Activated CD8-positive, alpha-beta T cell treated with anti-CD3 and anti-CD28 coated beads for 36 hours (primary cell): ENCODE measurements around the gene WASF3. TPM values are rescaled to one million over a fixed set of nuclear protein-coding genes. Genes with fewer than 3 reads are reported as not detected.

Source experiments
- ATAC-seq: fragments of 200-7000 bp; cut with Tn5 transposase; one replicate; pipeline ENCODE4 v1.10.0; 2021; ENCODE audit warnings: mild to moderate bottlenecking, moderate library complexity
- CTCF ChIA-PET: fragments of 350-600 bp; sonication (Branson Sonifier 250); formaldehyde crosslinking; loops from one replicate; lab custom pipeline; 2021; ENCODE audit warnings: antibody characterized with exemption; lab: Charles Lee
- POLR2A ChIA-PET: fragments of 350-600 bp; sonication (Branson Sonifier 250); formaldehyde crosslinking; loops from one replicate; lab custom pipeline; 2021; ENCODE audit warnings: antibody characterized with exemption; lab: Charles Lee
- DNase-seq: peaks from one replicate; pipeline ENCODE4 v3.0.0-alpha.2; 2020
- H3K27ac Mint-ChIP-seq: one replicate; pipeline ENCODE4 v1.8.0; 2021; ENCODE audit warnings: mild to moderate bottlenecking, mixed read lengths
- H3K27me3 Mint-ChIP-seq: one replicate; pipeline ENCODE4 v1.8.0; 2021; ENCODE audit warnings: mixed read lengths
- H3K36me3 Mint-ChIP-seq: one replicate; pipeline ENCODE4 v1.8.0; 2021; ENCODE audit warnings: low read depth, mixed read lengths
- H3K4me1 Mint-ChIP-seq: one replicate; pipeline ENCODE4 v1.8.0; 2021; ENCODE audit warnings: low read depth, mixed read lengths
- H3K4me3 Mint-ChIP-seq: one replicate; pipeline ENCODE4 v1.8.0; 2021; ENCODE audit warnings: mild to moderate bottlenecking, moderate library complexity, mixed read lengths
- H3K9me3 Mint-ChIP-seq: one replicate; pipeline ENCODE4 v1.8.0; 2021; ENCODE audit warnings: mixed read lengths
- CTCF ChIP-seq: fragments of 200-600 bp; IDR thresholded peaks from one replicate; pipeline ENCODE4 v1.8.0; 2022; ENCODE audit warnings: antibody characterized with exemption, mild to moderate bottlenecking
- intact Hi-C: fragments of 100-400 bp; cut with micrococcal nuclease; formaldehyde crosslinking; loops from one replicate; pipeline ENCODE4 v1.10.0; 2022
- total RNA-seq, 2 experiments: library from RNA; stranded (reverse); gene quantifications; one replicate each; pipeline ENCODE4 v1.2.3, GENCODE V29; 2021

Gene WASF3
- total RNA-seq, 2 experiments from 2014 or later = 0.07 to 0.09 TPM

- H3K4me3 Mint-ChIP-seq = no peak overlapping the region
- DNase-seq = no peak
- TF ChIP-seq CTCF = no peak
- H3K9me3 Mint-ChIP-seq = peaks cover 12% of the 10 kb centered on the region
- H3K4me1 Mint-ChIP-seq = no peaks in the 10 kb centered on the region
- H3K27ac Mint-ChIP-seq = no peak overlapping the region
- intact Hi-C loops = no loop called here
- H3K27me3 Mint-ChIP-seq = peaks cover 4% of the 10 kb centered on the region
- CTCF ChIA-PET = interaction anchor here (1.5 kb wide), 1 partner anchor 12 kb away, joined by 3 read pairs; no protein-coding TSS in a partner anchor
- POLR2A ChIA-PET = no interaction called here
- H3K36me3 Mint-ChIP-seq = no peaks in the 10 kb centered on the region
- no peak for ATAC-seq
These were observed 137.3 kb downstream of the WASF3 start for GRCh38 chr13:26694609-26695359.

GRCh38 chr13:26695360-26695705, 137.8 kb downstream of the WASF3 start:
- CTCF ChIA-PET = interaction anchor here (1.5 to 4.9 kb wide), 2 partner anchors 12 to 511 kb away, joined by 3 to 110 read pairs; no protein-coding TSS in a partner anchor
- POLR2A ChIA-PET = no interaction called here
- no peaks in the 10 kb centered on the region for H3K36me3 Mint-ChIP-seq
- TF ChIP-seq CTCF = no peak
- intact Hi-C loops = no loop called here
- no peak overlapping the region for H3K27ac Mint-ChIP-seq
- ATAC-seq = no peak
- DNase-seq = no peak
- H3K27me3 Mint-ChIP-seq = peaks cover 2% of the 10 kb centered on the region
- no peak overlapping the region for H3K4me3 Mint-ChIP-seq
- H3K9me3 Mint-ChIP-seq = peaks cover 7% of the 10 kb centered on the region
- H3K4me1 Mint-ChIP-seq = no peaks in the 10 kb centered on the region

- intact Hi-C loops = no loop called here
- Mint-ChIP-seq H3K36me3 (no peaks in the 10 kb centered on the region), H3K4me3 (no peak overlapping the region), H3K4me1 (no peaks in the 10 kb centered on the region), H3K27ac (no peak overlapping the region), H3K27me3 (peaks cover 2% of the 10 kb centered on the region), H3K9me3 (peaks cover 7% of the 10 kb centered on the region)
- POLR2A ChIA-PET = no interaction called here
- CTCF ChIA-PET = interaction anchor here (1.0 to 4.9 kb wide), 4 partner anchors 12 to 511 kb away, joined by 3 to 110 read pairs (median 4); no protein-coding TSS in a partner anchor
- no peak for DNase-seq
- TF ChIP-seq CTCF = no peak
- ATAC-seq = no peak
These were observed 138.4 kb downstream of the WASF3 start for GRCh38 chr13:26695891-26696311.

GRCh38 chr13:26697069-26697955, 139.8 kb downstream of the WASF3 start:
- ChIA-PET CTCF (interaction anchor here (0.9 to 4.9 kb wide), 7 partner anchors 10 to 512 kb away, joined by 3 to 110 read pairs (median 3); no protein-coding TSS in a partner anchor), POLR2A (no interaction called here)
- H3K4me3 Mint-ChIP-seq = no peak overlapping the region
- H3K27me3 Mint-ChIP-seq = peaks cover 2% of the 10 kb centered on the region
- no peak for TF ChIP-seq CTCF
- H3K27ac Mint-ChIP-seq = no peak overlapping the region
- intact Hi-C loops = no loop called here
- no peaks in the 10 kb centered on the region for H3K4me1 Mint-ChIP-seq
- H3K36me3 Mint-ChIP-seq = no peaks in the 10 kb centered on the region
- ATAC-seq (no peak), DNase-seq (no peak)
- H3K9me3 Mint-ChIP-seq = no peaks in the 10 kb centered on the region
